A549 (cell line): ENCODE data around the gene ZSCAN10.
"Not testable (repeated sequence)": the region's sequence is repeated elsewhere in the genome, so short reads cannot be mapped to it uniquely, and the experiment has no call there.

Experiments
- BCL3 ChIP-seq: fragments of >200 bp; sonication (Bioruptor Twin); formaldehyde crosslinking; IDR thresholded peaks from 3 replicates; pipeline ENCODE4 v1.6.1; 2016
- CBX2 ChIP-seq: fragments of 200-600 bp; sonication (generic); IDR thresholded peaks from 2 replicates; pipeline ENCODE4 v1.6.1; 2016; ENCODE audit warnings: low read depth, mild to moderate bottlenecking, borderline replicate concordance
- CHD2 ChIP-seq: fragments of 150-350 bp; IDR thresholded peaks from 2 replicates; pipeline ENCODE4 v1.6.1; 2014; ENCODE audit warnings: low read length; ENCODE audit not compliant: partially characterized antibody
- CTCF ChIP-seq: fragments of >200 bp; sonication (Bioruptor Twin); formaldehyde crosslinking; IDR thresholded peaks from 3 replicates; pipeline ENCODE4 v1.5.1; 2016
- EHMT2 ChIP-seq: fragments of 200-600 bp; sonication (generic); IDR thresholded peaks from 2 replicates; pipeline ENCODE4 v1.6.1; 2016; ENCODE audit warnings: antibody characterized with exemption, low read depth, mild to moderate bottlenecking, moderate library complexity
- EP300 ChIP-seq, 2 experiments: fragments of >200 bp; sonication (Bioruptor Twin); formaldehyde crosslinking; IDR thresholded peaks; 2 replicates in 1 of 2; 3 replicates in 1 of 2; pipeline ENCODE4 v1.6.1; 2016 to 2017
- ESRRA ChIP-seq: fragments of 150-350 bp; IDR thresholded peaks from 2 replicates; pipeline ENCODE4 v1.6.1; 2014; ENCODE audit warnings: mild to moderate bottlenecking, low read length, borderline replicate concordance
- MAZ ChIP-seq: fragments of 150-350 bp; IDR thresholded peaks from 2 replicates; pipeline ENCODE4 v1.6.1; 2014; ENCODE audit warnings: antibody characterized with exemption, low read depth, low read length, borderline replicate concordance
- MYC ChIP-seq: IDR thresholded peaks from 2 replicates; pipeline ENCODE4 v1.6.1; 2012; ENCODE audit warnings: mild to moderate bottlenecking, inconsistent platforms, low read length, improper control_type of control experiment, borderline replicate concordance
- NR3C1 ChIP-seq: fragments of >200 bp; sonication (Bioruptor Twin); formaldehyde crosslinking; IDR thresholded peaks from 3 replicates; pipeline ENCODE4 v1.6.1; 2017
- PHF8 ChIP-seq: fragments of 200-600 bp; sonication (generic); IDR thresholded peaks from 2 replicates; pipeline ENCODE4 v1.6.1; 2016; ENCODE audit warnings: low read depth, mild to moderate bottlenecking, antibody characterized with exemption, moderate library complexity, borderline replicate concordance
- POLR2A ChIP-seq: IDR thresholded peaks from 2 replicates; pipeline ENCODE4 v1.6.1; 2012; ENCODE audit warnings: mild to moderate bottlenecking, low read length
- RNF2 ChIP-seq: fragments of 200-600 bp; sonication (generic); IDR thresholded peaks from 2 replicates; pipeline ENCODE4 v1.6.1; 2016; ENCODE audit warnings: low read depth, mild to moderate bottlenecking, antibody characterized with exemption, moderate library complexity, borderline replicate concordance
- SMC3 ChIP-seq: fragments of >200 bp; sonication (Bioruptor Twin); formaldehyde crosslinking; IDR thresholded peaks from 3 replicates; pipeline ENCODE4 v1.6.1; 2018; ENCODE audit warnings: inconsistent platforms

- not testable (repeated sequence) for TF ChIP-seq CBX2; CHD2; CTCF; MYC; POLR2A; EP300 (IDR thresholded peaks at IDR 0.05); BCL3; MAZ; ESRRA; EHMT2; PHF8; NR3C1; SMC3; RNF2
Measured at GRCh38 chr16:3081957-3082356, 17.1 kb downstream of the ZSCAN10 start.
